ENCODE data around the gene IL7R. TPM values are rescaled to one million over a fixed set of nuclear protein-coding genes. Genes with fewer than 3 reads are reported as not detected.
"Not testable (repeated sequence)": the region's sequence is repeated elsewhere in the genome, so short reads cannot be mapped to it uniquely, and the experiment has no call there.

The IL7R gene
- polyA plus RNA-seq, 1 experiment, result 43.7 TPM

- Histone ChIP-seq H3K9me3 (ENCODE audit: control insufficient read depth, insufficient read depth, low read length) (no peaks in the 10 kb centered on the region), H3K4me3 (ENCODE audit: low read depth, low read length) (no peak overlapping the region), H3K27ac (ENCODE audit: low read depth, low read length) (no peak overlapping the region), H3K27me3 (ENCODE audit: control insufficient read depth, insufficient read depth, low read length) (no peaks in the 10 kb centered on the region)
- ChIA-PET POLR2A (no interaction called here), CTCF (interaction anchor here (1.2 kb wide), 1 partner anchor 88 kb away, joined by 3 read pairs; no protein-coding TSS in a partner anchor)
- TF ChIP-seq CTCF (IDR thresholded peaks at IDR 0.05; ENCODE audit: low read depth, low read length), result no peak
- no peak for DNase-seq (ENCODE audit: low read depth, low spot score)
Observed at GRCh38 chr5:35838370-35839042, 18.2 kb upstream of the IL7R start.

- ChIA-PET CTCF (interaction anchor here (1.3 kb wide), 1 partner anchor 84 kb away, joined by 3 read pairs; no protein-coding TSS in a partner anchor), POLR2A (no interaction called here)
- no peak for DNase-seq (ENCODE audit: low read depth, low spot score)
- no peak for TF ChIP-seq CTCF (IDR thresholded peaks at IDR 0.05; ENCODE audit: low read depth, low read length)
- Histone ChIP-seq H3K4me3 (ENCODE audit: low read depth, low read length) (no peak overlapping the region), H3K9me3 (ENCODE audit: control insufficient read depth, insufficient read depth, low read length) (peaks cover 8% of the 10 kb centered on the region), H3K27ac (ENCODE audit: low read depth, low read length) (no peak overlapping the region), H3K27me3 (ENCODE audit: control insufficient read depth, insufficient read depth, low read length) (no peaks in the 10 kb centered on the region)
Observed at GRCh38 chr5:35842856-35843255, 13.8 kb upstream of the IL7R start.

GRCh38 chr5:35845508-35845907 lies 11.2 kb upstream of the IL7R start:
- POLR2A ChIA-PET; H3K4me3 ChIP-seq (ENCODE audit: low read depth, low read length); CTCF ChIA-PET; H3K9me3 ChIP-seq (ENCODE audit: control insufficient read depth, insufficient read depth, low read length); H3K27me3 ChIP-seq (ENCODE audit: control insufficient read depth, insufficient read depth, low read length); H3K27ac ChIP-seq (ENCODE audit: low read depth, low read length); DNase-seq (ENCODE audit: low read depth, low spot score): not testable (repeated sequence)

GRCh38 chr5:35847491-35847890 lies 9.2 kb upstream of the IL7R start:
- peaks cover 8% of the 10 kb centered on the region for H3K9me3 ChIP-seq (ENCODE audit: control insufficient read depth, insufficient read depth, low read length)
- no peak overlapping the region for H3K27ac ChIP-seq (ENCODE audit: low read depth, low read length)
- CTCF ChIA-PET, result interaction anchor here (0.6 kb wide), 1 partner anchor 568 kb away, joined by 5 read pairs; no protein-coding TSS in a partner anchor
- POLR2A ChIA-PET, result no interaction called here
- no peak overlapping the region for H3K4me3 ChIP-seq (ENCODE audit: low read depth, low read length)
- DNase-seq (ENCODE audit: low read depth, low spot score), result no peak
- no peaks in the 10 kb centered on the region for H3K27me3 ChIP-seq (ENCODE audit: control insufficient read depth, insufficient read depth, low read length)
- no peak for TF ChIP-seq CTCF (IDR thresholded peaks at IDR 0.05; ENCODE audit: low read depth, low read length)

- CTCF ChIA-PET, result interaction anchor here (0.6 kb wide), 1 partner anchor 567 kb away, joined by 5 read pairs; no protein-coding TSS in a partner anchor
- DNase-seq (ENCODE audit: low read depth, low spot score), result no peak
- Histone ChIP-seq H3K9me3 (ENCODE audit: control insufficient read depth, insufficient read depth, low read length) (peaks cover 8% of the 10 kb centered on the region), H3K27ac (ENCODE audit: low read depth, low read length) (no peak overlapping the region), H3K4me3 (ENCODE audit: low read depth, low read length) (no peak overlapping the region), H3K27me3 (ENCODE audit: control insufficient read depth, insufficient read depth, low read length) (no peaks in the 10 kb centered on the region)
- POLR2A ChIA-PET, result no interaction called here
- no peak for TF ChIP-seq CTCF (IDR thresholded peaks at IDR 0.05; ENCODE audit: low read depth, low read length)
Observed at GRCh38 chr5:35847961-35848360, 8.7 kb upstream of the IL7R start.
